ENCODE results near the gene MCEE.
"Not testable (repeated sequence)": the region's sequence is repeated elsewhere in the genome, so short reads cannot be mapped to it uniquely, and the experiment has no call there.

The MCEE gene

DNA sequence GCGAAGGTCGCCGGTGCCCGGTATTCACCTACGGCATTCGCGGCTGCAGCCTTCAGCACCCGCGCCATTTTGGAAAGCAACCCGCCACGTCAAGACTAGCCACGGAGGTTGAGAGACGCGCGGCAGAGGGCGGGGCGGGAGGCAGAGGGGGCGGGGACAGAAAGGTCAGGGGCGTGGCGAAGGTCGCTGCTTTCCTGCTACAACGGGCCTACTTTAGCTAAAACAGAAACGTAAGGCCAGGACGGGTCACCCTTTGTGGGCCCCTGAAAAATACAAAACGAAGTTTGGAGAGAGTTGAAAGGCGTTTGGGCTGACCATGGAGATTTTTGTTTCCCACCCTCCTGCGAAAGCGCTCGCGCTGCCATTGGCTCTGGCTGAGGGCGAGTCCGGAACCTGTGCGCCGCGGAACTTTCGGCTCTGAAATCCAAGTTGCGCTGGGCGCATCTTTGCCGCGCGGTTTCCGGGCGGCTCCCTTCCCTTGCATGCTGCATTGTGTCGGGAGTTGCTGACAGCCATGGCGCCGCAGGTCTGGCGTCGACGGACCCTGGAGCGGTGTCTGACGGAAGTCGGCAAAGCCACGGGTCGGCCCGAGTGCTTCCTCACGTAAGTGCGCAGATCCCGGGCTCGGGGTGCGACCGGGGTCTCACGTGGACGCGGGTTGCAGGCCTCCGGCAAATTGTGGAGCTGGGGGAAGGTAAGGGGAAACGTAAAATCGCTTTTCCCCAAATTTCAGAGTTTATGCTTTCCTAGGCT, at the start of gene MCEE, which contains the start of gene MPHOSPH10:
TSS of gene MCEE (minus strand) at position 78 of the 753 bp plus-strand sequence. CDS start at position 68, 10 bp downstream.
TSS of gene MPHOSPH10 (plus strand) at position 483 of the 753 bp plus-strand sequence. CDS start at position 515, 32 bp downstream.
- in situ Hi-C loops (cut with MboI; ENCODE audit: low pct_unique_long_range_greater_than_20kb, low sequenced_read_pairs): no loop called here
- DNase-seq: peak; percentile 96

DNA sequence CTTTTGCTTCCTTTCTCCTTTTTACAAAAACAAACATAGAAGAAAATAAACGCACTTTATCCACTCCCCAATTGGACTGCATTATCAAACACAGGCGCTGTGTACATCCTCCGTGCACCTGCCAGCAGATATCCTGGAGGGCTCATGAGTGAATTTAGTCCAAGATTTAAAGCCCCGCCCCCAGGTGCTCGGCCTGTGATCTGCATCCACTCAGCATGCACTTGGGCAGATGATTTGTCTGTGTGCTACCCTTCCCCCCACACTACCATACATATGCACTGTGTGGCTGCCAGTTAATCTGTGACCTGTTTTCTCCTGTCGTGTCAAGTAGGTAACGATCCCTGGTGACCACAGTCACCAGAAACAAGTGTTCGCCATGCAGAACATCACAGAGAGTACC, 48.8 kb upstream of the MCEE start:
- in situ Hi-C loops (cut with MboI; ENCODE audit: low pct_unique_long_range_greater_than_20kb, low sequenced_read_pairs); DNase-seq: not testable (repeated sequence)

DNA sequence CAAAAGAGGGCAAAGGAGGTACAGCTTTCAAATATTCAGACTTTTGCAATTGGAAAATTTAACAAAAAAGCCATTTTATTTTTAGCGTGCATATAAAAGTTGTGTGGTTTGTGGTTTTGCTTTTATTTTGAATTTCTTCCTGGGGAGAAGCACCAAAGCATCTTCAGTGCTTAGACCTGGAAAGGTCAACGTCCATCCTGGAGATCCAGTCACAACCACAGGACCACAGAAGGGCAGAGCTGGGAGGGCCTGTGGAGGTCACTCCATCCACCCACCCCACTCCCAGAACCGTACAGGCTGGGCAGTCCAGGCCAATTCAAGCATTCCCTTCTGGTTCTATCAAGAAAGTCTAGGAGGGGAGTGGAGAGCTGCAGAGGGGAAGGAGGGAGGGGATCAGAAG, 44.2 kb upstream of the MCEE start:
- DNase-seq: no peak
- in situ Hi-C loops (cut with MboI; ENCODE audit: low pct_unique_long_range_greater_than_20kb, low sequenced_read_pairs): no loop called here

DNA sequence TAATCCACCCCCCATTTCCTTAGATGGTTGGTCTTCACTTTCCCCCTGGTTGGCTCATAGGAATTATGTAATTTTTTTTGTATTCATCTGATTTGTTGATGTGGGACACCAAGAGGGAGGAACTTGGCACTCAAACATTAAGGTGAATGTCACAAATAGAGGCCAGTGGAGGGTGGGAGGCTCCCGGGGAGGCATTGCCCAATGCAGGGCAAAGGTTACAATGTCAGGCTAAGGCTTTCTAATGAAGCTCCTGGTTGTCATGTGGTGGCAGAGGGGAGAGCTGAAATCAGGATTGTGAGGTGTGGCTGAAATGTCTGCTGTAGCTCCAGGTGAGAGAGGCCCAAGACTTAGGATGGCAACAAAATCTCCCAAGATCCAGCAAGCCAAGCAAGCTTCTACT, 43.1 kb upstream of the MCEE start:
- in situ Hi-C loops (cut with MboI; ENCODE audit: low pct_unique_long_range_greater_than_20kb, low sequenced_read_pairs): no loop called here
- DNase-seq: no peak

DNA sequence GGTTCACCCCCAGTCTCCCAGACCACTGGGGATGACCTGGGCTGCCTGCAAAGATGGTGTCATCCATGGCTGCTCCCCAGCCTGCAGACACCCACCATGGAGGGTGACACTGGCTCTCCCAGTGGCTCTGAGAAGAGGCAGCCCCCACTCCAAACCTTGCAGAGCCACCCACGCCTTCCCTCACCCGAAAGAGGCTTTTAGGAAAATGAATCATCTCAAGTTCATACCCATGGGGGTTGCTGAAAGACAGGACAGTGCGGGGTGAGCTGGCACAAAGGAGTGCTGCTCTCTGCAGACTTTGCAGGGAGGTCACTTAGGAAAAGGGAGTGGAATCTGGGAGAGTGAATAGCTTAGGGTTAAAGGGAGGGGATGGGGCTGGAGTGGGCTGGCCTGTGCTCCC, 36.8 kb upstream of the MCEE start:
- in situ Hi-C loops (cut with MboI; ENCODE audit: low pct_unique_long_range_greater_than_20kb, low sequenced_read_pairs): no loop called here

DNA sequence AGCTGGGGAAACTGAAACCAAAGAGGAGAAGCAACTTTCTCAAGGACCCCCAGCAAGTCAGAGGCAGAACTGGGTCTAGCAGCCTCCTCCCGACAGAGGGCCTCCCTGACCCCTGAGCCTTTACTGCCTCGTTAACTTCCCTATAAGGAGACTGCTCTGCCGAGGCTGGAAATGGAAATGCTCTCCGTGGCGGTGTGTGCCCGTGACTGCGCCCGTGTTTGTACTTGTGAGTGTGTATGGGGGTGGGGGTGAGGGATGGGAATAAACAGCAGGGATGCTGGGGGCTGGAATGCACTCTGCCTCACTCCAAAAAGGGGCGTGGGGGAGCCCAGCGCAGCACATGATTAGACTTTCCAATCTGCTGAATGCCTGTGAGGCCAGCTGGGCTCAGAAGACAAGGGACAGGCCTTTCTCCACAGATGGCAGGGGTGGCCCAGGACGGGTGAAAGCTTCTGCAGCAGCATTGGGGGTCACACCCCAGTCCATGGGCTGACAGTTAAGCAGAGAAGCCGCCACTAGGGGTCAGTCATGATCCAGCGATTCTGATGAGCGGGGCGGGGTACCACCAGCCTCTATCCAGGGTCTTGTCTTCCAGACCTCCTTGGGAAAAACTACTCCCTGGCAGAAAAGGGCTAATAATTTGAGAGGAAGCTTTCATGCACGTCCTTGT, 27.2 kb upstream of the MCEE start:
- peak; percentile 63 for DNase-seq
- in situ Hi-C loops (cut with MboI; ENCODE audit: low pct_unique_long_range_greater_than_20kb, low sequenced_read_pairs): no loop called here

More for the DNA sequence above, 36.8 kb upstream of the MCEE start:
- DNase-seq: no peak

DNA sequence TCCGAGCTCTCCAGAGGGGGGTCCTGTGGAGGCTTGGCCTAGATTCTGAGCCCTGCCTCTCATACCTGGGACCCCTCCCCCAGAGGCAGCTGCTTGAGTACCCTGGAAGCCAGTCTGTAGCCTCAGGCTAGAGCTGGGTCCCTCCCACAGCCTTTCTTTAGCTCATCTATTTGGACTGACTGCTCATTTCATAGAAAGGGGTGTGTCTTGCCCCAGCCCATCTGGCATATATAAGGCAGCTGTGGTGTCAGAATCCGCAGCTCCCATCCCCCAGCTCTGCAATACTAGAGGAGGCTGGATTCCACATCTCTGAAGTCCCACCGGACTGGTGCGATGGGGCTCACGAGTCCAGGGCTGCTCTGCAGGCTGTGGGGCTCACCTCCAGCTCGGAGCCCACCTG, 26.5 kb upstream of the MCEE start:
- in situ Hi-C loops (cut with MboI; ENCODE audit: low pct_unique_long_range_greater_than_20kb, low sequenced_read_pairs): no loop called here
- no peak for DNase-seq

DNA sequence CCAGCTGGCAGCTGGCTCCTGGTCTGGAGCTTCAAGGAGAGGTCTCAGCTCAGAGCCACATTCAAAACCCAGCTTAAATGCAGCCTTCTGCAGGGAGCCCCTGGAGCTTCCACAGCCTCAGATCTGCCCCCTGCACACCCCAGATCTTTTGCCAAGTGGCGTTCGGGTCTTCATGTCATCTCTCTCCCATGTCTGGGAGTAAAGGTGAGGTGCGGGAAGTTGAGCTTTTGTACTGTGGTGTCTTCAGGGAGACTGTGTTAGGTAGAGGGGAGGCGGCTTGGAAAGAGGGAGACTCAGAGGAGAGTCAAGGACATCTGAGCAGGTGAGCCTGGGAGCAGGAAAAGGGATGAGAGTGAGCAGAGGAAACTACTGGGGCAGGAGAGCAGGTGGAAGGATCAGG, 25.8 kb upstream of the MCEE start:
- in situ Hi-C loops (cut with MboI; ENCODE audit: low pct_unique_long_range_greater_than_20kb, low sequenced_read_pairs): no loop called here
- no peak for DNase-seq

DNA sequence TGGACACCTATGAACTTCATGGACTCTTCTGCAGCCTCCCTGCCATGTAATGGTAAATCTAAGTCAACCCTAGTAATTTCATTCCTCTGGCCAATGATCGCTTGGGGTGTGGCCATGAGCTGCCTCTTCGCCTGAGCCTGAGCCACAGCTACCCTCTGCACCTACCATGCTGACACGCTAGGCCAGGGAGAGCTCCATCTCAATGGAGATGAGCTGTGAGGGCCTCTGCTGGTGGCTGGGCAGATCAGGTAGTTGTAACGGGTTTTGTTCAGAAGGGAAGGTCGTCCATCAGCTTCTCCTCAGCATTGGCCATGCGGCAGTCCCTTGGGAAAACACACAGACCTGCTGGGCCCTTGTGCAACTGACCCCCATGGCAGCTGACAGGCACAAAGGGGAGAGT, 24.8 kb upstream of the MCEE start:
- in situ Hi-C loops (cut with MboI; ENCODE audit: low pct_unique_long_range_greater_than_20kb, low sequenced_read_pairs): no loop called here
- DNase-seq: peak; percentile 64

DNA sequence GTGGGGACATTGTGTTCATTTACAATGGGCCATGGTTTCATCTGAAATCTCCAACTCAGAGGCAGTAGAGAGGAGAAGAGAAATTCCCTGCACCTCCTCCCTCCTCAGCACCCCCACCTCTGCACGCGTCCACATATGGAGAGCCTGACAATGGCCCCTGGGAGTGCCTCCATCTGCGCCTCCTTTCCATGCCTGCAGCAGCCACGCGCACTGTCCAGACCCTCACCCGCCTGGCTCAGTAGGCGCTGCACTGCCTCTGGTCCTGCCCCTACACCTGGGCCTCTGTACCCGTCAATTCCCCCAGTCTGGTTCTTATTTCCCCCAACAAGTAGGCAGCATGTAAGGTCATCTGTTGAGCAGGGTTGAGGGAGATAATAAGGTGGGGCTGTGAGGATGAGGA, 24.2 kb upstream of the MCEE start:
- in situ Hi-C loops (cut with MboI; ENCODE audit: low pct_unique_long_range_greater_than_20kb, low sequenced_read_pairs): no loop called here
- DNase-seq: no peak

DNA sequence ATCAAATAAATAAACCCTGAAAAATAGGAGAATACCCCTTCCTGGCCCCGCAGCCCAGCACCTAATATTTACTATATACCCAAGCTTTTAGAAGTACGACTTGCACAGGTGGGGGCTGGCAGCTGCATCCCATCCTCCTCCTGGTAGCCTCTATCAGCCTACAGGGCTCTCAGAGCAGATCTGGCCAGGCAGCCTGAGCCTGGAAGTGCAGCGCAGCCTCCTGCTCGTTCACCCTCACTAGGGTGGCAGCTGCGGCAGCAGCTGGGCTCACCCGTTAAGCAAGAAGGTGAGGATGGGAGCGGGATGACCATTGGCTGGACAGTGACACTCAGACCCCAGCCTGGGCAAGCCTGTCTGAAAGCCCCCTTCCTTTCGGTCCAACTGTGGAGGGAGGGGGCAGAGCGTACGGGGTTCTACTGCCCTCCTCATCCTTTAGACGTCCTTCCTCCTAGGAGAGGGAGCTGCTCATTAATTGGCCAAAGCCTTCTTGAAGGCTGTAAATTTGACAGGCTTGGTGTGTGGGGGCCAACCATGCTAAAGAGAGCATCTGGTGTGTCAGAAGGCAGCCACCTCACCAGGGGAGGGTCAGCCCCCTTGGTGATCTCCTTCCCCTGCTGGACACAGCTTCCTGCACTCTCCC, 23.7 kb upstream of the MCEE start:
- in situ Hi-C loops (cut with MboI; ENCODE audit: low pct_unique_long_range_greater_than_20kb, low sequenced_read_pairs): no loop called here
- DNase-seq: no peak

DNA sequence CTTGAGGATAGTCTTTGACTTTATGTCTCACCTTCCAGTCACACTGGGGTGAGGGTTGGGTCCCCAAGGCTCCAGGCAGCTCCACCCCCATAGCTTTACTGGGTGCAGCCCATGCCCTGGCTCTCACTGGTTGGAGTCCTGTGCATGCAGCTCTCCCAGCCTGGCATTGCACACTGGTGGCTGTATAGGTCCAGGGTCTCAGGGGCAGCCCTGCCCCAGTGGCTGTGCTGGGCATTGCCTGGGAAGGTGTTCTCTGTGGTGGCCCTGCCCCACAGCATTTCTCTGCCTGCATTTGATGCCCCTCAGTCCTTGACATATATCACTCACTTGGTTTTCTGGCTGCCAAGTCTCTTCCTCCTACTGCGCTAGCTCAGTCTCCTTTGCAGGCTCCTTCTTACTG, 21.6 kb upstream of the MCEE start:
- in situ Hi-C loops (cut with MboI; ENCODE audit: low pct_unique_long_range_greater_than_20kb, low sequenced_read_pairs): no loop called here
- no peak for DNase-seq

DNA sequence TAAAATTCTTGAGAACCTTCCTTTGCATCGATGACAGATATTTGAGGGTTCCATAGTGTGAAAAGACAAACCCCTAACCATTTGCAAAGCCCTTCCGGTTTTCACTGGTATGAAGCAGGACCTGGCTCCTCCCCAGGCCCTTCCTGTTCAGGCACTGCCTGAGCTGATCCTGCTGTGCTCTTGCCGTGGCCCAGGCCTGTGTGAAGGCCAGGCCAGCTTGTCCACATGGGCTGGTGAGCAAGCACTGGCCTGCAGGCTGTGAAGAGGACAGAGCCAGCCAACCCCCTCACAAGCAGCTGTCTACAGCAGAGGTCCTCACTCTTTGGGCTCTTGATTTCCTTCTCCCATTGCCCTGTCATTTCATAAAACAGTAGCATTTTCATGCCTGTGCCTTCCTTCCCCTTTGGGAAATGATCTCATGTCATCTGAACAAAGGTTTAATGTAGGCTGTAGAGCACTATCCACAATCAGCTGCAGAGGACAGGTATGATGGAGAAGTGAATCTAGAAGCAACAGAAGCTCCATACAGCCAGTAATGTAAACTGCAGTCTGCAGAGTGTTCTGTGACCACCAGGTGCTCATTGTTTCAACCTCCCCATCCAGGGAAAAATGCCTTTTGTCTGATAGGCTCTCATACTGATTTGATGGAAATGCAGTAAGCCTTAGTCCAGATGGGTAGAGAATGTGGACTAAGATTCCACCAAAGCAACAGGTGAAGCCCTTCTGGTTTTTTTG, 20.2 kb upstream of the MCEE start:
- in situ Hi-C loops (cut with MboI; ENCODE audit: low pct_unique_long_range_greater_than_20kb, low sequenced_read_pairs): no loop called here
- no peak for DNase-seq

DNA sequence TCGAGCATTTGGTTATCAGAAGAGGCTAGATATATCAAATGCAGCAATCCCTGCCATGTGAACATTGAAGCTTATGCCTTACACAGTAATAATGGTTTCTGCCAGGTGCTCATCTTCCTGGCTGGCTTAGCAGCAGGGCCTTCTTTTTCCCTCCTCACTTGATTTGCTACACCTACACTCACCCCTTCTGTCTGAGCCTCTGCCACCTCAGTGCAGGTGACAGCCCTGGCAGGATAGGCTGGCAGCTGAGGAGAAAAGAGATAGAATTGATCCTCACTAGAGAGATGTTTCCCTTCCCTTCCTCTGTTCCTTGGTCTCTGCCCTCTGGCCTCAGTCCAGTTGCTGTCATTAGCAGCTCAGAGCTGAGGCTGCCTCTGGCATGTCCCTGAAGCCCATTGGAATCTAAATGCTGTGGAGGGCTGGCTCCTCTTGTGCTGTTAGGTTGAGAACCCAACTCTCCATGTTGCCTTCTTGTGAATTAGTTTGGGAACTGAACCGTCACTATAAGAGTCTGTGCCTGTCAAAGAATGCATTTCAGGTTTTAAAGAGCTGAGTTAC, 18.6 kb upstream of the MCEE start:
- no peak for DNase-seq
- in situ Hi-C loops (cut with MboI; ENCODE audit: low pct_unique_long_range_greater_than_20kb, low sequenced_read_pairs): no loop called here

DNA sequence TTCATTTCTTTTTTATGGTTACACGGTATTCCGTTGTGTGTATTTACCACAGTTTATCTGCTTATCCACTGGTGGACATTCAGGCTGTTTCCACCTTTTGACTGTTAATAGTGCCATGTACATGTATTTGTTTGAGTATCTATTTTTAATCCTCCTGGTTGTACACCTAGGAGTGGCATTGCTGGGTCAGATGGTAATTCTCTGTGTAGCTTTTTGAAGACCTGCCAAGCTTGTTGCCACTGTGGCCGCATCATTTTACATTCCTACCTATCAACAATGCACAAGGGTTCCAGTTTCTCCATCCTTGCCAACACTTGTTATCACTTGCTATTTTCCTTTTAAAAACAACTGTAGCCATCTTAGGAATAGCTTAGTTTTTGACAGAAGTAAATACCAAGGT, 13.8 kb upstream of the MCEE start:
- in situ Hi-C loops (cut with MboI; ENCODE audit: low pct_unique_long_range_greater_than_20kb, low sequenced_read_pairs): no loop called here
- DNase-seq: no peak

DNA sequence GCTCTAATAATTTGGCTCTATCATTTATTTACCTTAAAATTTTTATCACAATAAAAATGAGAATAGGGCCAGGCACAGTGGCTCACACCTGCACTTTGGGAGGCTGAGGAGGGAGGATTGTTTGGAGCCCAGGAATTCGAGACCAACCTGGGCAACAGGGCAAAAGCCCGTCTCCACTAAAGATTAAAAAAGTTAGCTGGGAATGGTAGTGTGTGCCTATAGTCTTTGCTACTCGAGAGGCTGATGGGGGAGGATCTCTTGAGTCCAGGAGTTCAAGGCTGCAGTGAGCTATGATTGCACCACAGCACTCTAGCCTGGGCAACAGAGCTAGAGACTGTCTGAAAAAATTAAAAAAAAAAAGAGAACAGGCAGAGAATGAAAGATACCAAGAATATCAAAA, 6.1 kb upstream of the MCEE start:
- in situ Hi-C loops (cut with MboI; ENCODE audit: low pct_unique_long_range_greater_than_20kb, low sequenced_read_pairs): no loop called here
- DNase-seq: no peak

DNA sequence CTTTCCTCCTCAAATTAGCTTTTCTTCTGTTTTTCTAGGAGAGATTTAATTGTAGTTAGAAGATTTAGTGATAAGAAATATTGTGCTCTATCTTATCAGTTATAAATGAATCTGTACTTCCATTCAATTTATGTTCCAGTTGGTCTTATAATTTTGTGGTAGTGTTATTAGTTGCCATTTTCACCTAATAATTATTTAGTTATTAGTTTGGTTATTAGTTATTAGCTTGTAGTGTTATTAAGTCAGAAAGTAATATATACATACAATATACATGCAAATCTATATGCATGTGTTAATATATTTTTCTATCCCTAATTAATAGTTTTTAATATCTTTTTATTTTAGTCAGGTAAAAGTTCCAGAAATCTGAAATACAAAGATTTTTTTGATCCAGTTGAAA, 3.6 kb upstream of the MCEE start:
- no peak for DNase-seq
- in situ Hi-C loops (cut with MboI; ENCODE audit: low pct_unique_long_range_greater_than_20kb, low sequenced_read_pairs): no loop called here

DNA sequence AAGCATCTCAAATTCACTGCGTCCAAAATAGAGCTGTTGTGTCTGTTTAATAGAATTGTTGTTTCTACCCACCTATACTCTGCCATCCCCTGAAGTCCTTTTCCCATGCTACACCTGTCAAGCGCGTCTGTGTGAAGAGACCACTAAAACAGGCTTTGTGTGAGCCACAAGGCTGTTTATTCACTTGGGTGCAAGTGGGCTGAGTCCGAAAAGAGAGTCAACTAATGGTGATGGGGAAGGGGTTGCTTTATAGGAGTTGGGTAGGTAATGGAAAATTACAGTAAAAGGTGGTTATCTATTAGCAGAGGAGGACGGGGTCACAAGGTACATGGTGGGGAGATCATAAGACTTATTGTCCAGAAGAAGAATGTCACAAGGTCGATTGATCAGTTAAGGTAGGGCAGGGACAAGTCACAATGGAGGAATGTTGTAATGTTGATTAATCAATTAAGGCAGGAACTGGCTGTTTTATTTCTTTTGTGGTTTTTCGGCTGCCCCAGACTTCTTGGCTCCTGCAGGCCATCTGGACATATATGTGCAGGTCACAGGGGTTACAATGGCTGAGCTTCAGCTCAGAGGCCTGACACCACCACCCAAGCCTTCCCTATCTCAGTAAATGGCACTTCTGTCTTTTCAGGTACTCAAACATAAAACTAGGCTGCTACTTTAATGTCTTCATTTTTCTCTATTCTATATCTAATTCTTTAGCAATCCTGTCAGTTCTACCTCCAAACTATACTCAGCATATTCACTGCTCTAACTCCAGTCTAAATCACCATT, 1.5 kb upstream of the MCEE start:
- DNase-seq; in situ Hi-C loops (cut with MboI; ENCODE audit: low pct_unique_long_range_greater_than_20kb, low sequenced_read_pairs): not testable (repeated sequence)

DNA sequence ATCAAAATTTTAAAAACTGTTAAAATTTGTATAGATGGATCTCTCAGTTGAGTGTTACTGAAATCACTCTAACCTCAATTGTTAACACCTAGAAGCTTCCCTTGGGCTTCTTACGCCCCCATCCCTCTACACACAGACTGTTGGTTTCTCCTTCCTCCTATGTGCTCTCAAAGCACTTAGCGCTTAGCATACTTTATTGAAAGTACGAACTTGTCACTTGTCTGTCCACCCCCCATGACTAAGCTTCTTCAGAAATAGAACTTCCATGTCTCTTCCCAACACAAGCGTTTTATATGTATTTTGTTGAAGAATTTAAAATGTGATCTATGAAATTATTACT, 846 bp upstream of the MCEE start:
- no peak for DNase-seq
- in situ Hi-C loops (cut with MboI; ENCODE audit: low pct_unique_long_range_greater_than_20kb, low sequenced_read_pairs): no loop called here

Data from KBM-7 (cell line).